Activated naive CD8-positive, alpha-beta T cell treated with anti-CD3 and anti-CD28 coated beads for 36 hours (primary cell): Measurements from ENCODE around the gene CCK. TPM values are rescaled to one million over a fixed set of nuclear protein-coding genes. Genes with fewer than 3 reads are reported as not detected.

Source experiments
- DNase-seq: peaks from one replicate; pipeline ENCODE4 v3.0.0; 2021
- H3K27ac Mint-ChIP-seq: one replicate; pipeline ENCODE4 v1.8.0; 2022; ENCODE audit warnings: mild to moderate bottlenecking, moderate library complexity, mixed read lengths
- H3K27me3 Mint-ChIP-seq: one replicate; pipeline ENCODE4 v1.8.0; 2022; ENCODE audit warnings: mild to moderate bottlenecking, mixed read lengths
- H3K36me3 Mint-ChIP-seq: one replicate; pipeline ENCODE4 v1.8.0; 2021; ENCODE audit warnings: mild to moderate bottlenecking, mixed read lengths
- H3K4me1 Mint-ChIP-seq: one replicate; pipeline ENCODE4 v1.8.0; 2021; ENCODE audit warnings: mixed read lengths
- H3K4me3 Mint-ChIP-seq: one replicate; pipeline ENCODE4 v1.8.0; 2022; ENCODE audit warnings: mild to moderate bottlenecking, moderate library complexity, mixed read lengths
- H3K9me3 Mint-ChIP-seq: one replicate; pipeline ENCODE4 v1.8.0; 2022; ENCODE audit warnings: mixed read lengths
- total RNA-seq, 2 experiments: library from RNA; stranded (reverse); gene quantifications; one replicate each; pipeline ENCODE4 v1.2.3, GENCODE V29; 2021

CCK gene
- total RNA-seq, 2 experiments from 2014 or later, result not detected

GRCh38 chr3:42256135-42256819, 9.7 kb downstream of the CCK start:
- Mint-ChIP-seq H3K4me1 (peaks cover 18% of the 10 kb centered on the region), H3K27me3 (peaks cover 23% of the 10 kb centered on the region)

DNA sequence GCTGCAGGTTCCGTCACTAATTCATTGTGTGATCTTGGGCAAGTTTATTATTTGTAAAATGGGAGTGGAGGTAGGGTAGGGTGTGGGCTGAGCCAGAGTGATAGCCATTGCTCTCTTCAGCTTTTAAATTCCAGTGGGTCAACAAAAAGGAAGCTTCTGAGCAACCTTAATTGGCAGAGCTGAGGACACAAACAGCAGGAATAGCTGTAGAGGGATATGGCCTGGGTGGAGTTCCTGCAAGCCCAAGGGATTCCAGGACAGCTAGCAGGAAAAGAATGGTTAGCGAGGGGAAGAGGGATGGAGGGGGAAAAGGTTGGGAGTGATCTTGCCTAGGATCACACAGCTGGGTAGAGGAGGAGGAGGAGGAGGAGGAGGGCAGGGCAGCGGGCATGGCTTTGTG, 11.4 kb downstream of the CCK start:
- no peaks in the 10 kb centered on the region for H3K9me3 Mint-ChIP-seq
- no peak overlapping the region for H3K27ac Mint-ChIP-seq
- peaks cover 17% of the 10 kb centered on the region for H3K27me3 Mint-ChIP-seq
- H3K4me3 Mint-ChIP-seq, result no peak overlapping the region
- H3K4me1 Mint-ChIP-seq, result peaks cover 18% of the 10 kb centered on the region
- DNase-seq, result no peak
- no peaks in the 10 kb centered on the region for H3K36me3 Mint-ChIP-seq

More at GRCh38 chr3:42256135-42256819, 9.7 kb downstream of the CCK start:
- H3K4me3 Mint-ChIP-seq, result no peak overlapping the region
- H3K27ac Mint-ChIP-seq, result no peak overlapping the region
- H3K9me3 Mint-ChIP-seq, result no peaks in the 10 kb centered on the region
- no peak for DNase-seq
- no peaks in the 10 kb centered on the region for H3K36me3 Mint-ChIP-seq

GRCh38 chr3:42250761-42251160, 15.2 kb downstream of the CCK start:
- H3K9me3 Mint-ChIP-seq, result no peaks in the 10 kb centered on the region
- peaks cover 16% of the 10 kb centered on the region for H3K4me1 Mint-ChIP-seq
- no peak overlapping the region for H3K27ac Mint-ChIP-seq
- DNase-seq, result no peak
- peaks cover 3% of the 10 kb centered on the region for H3K27me3 Mint-ChIP-seq
- no peaks in the 10 kb centered on the region for H3K36me3 Mint-ChIP-seq
- no peak overlapping the region for H3K4me3 Mint-ChIP-seq

- H3K27me3 Mint-ChIP-seq, result no peaks in the 10 kb centered on the region
- no peak overlapping the region for H3K4me3 Mint-ChIP-seq
- no peak overlapping the region for H3K27ac Mint-ChIP-seq
Observed at GRCh38 chr3:42247576-42248027, 18.4 kb downstream of the CCK start.

DNA sequence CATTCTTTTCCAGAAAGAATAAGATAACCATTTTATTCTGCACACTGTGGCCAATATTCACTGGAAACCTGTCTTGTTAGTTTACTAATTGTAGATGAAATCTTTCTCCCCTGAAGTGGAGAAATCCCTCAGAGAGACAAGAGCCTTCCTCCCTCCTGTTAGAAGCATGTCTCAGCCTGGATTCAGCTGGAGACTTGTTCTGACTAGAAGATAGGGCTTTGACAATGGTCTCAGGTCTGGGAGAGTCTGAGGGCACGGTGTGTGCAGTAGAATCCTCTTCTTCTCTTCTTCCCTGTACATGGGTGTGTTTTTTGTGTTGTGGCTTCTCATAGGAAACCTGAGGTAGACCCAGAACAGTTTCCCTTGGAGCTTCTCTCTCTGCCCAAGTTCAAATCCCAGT, 19.9 kb downstream of the CCK start:
- no peaks in the 10 kb centered on the region for H3K36me3 Mint-ChIP-seq
- no peak for DNase-seq
- H3K27ac Mint-ChIP-seq, result no peak overlapping the region
- peaks cover 7% of the 10 kb centered on the region for H3K4me1 Mint-ChIP-seq
- no peak overlapping the region for H3K4me3 Mint-ChIP-seq
- no peaks in the 10 kb centered on the region for H3K27me3 Mint-ChIP-seq
- H3K9me3 Mint-ChIP-seq, result no peaks in the 10 kb centered on the region

More at GRCh38 chr3:42247576-42248027, 18.4 kb downstream of the CCK start:
- peaks cover 7% of the 10 kb centered on the region for H3K4me1 Mint-ChIP-seq
- H3K9me3 Mint-ChIP-seq, result no peaks in the 10 kb centered on the region
- no peaks in the 10 kb centered on the region for H3K36me3 Mint-ChIP-seq
- DNase-seq, result peak; percentile 57

- Mint-ChIP-seq H3K36me3 (peaks cover 3% of the 10 kb centered on the region), H3K4me3 (no peak overlapping the region), H3K27me3 (peaks cover 25% of the 10 kb centered on the region), H3K27ac (no peak overlapping the region), H3K4me1 (no peaks in the 10 kb centered on the region), H3K9me3 (peaks cover 13% of the 10 kb centered on the region)
- DNase-seq, result no peak
Observed at GRCh38 chr3:42236611-42237010, 29.4 kb downstream of the CCK start.

DNA sequence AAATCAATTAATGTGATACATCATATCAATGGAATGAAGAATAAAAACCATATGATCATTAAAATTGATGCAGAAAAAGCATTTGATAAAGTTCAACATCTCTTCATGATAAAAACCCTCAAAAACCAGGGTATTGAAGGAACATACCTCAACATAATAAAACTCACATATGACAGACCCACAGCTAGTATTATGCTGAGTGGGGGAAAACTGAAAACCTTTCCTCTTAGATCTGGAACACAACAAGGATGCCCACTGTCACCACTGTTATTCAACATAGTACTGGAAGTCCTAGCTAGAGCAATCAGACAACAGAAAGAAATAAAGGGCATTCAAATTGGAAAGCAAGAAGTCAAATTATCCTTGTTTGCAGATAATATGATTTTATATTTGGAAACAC, 30.5 kb downstream of the CCK start:
- Mint-ChIP-seq H3K27ac (no peak overlapping the region), H3K9me3 (peaks cover 13% of the 10 kb centered on the region), H3K36me3 (peaks cover 3% of the 10 kb centered on the region), H3K27me3 (peaks cover 25% of the 10 kb centered on the region), H3K4me3 (no peak overlapping the region), H3K4me1 (no peaks in the 10 kb centered on the region)
- DNase-seq, result no peak

DNA sequence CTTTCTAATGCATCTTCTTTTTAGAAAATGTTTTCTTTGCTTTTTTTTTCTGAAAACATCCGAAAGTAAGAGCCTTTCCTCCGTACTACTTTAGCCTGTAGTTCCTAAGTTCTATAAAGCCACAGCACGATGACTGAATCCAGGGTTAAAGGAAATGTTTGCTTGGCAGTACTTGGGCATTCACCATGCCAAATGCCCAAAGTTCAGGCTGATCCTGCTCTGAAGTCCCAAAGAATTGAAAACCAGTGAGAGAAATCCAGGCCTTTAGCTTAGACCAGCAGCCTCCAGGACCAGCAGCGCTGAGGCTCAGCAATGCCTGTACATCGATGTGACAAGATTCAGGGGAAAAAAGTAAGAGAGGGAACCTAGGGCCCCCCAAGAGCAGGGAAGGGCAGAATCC, 35.1 kb downstream of the CCK start:
- Mint-ChIP-seq H3K4me1 (peaks cover 2% of the 10 kb centered on the region), H3K27ac (no peak overlapping the region), H3K4me3 (no peak overlapping the region), H3K36me3 (peaks cover 3% of the 10 kb centered on the region), H3K9me3 (no peaks in the 10 kb centered on the region), H3K27me3 (peaks cover 19% of the 10 kb centered on the region)
- DNase-seq, result no peak

- no peaks in the 10 kb centered on the region for H3K9me3 Mint-ChIP-seq
Observed at GRCh38 chr3:42229942-42230688, 35.9 kb downstream of the CCK start.

GRCh38 chr3:42229266-42229941, 36.6 kb downstream of the CCK start:
- DNase-seq, result no peak
- Mint-ChIP-seq H3K4me1 (peaks cover 2% of the 10 kb centered on the region), H3K9me3 (no peaks in the 10 kb centered on the region), H3K27me3 (peaks cover 4% of the 10 kb centered on the region), H3K36me3 (peaks cover 3% of the 10 kb centered on the region), H3K27ac (no peak overlapping the region), H3K4me3 (no peak overlapping the region)

More at GRCh38 chr3:42229942-42230688, 35.9 kb downstream of the CCK start:
- Mint-ChIP-seq H3K27ac (no peak overlapping the region), H3K36me3 (peaks cover 3% of the 10 kb centered on the region), H3K4me3 (no peak overlapping the region), H3K27me3 (peaks cover 11% of the 10 kb centered on the region), H3K4me1 (peaks cover 2% of the 10 kb centered on the region)
- no peak for DNase-seq

- Mint-ChIP-seq H3K4me1 (peaks cover 2% of the 10 kb centered on the region), H3K9me3 (no peaks in the 10 kb centered on the region), H3K4me3 (no peak overlapping the region), H3K27ac (no peak overlapping the region), H3K36me3 (peaks cover 3% of the 10 kb centered on the region), H3K27me3 (no peaks in the 10 kb centered on the region)
- DNase-seq, result no peak
Observed at GRCh38 chr3:42228796-42229195, 37.2 kb downstream of the CCK start.

DNA sequence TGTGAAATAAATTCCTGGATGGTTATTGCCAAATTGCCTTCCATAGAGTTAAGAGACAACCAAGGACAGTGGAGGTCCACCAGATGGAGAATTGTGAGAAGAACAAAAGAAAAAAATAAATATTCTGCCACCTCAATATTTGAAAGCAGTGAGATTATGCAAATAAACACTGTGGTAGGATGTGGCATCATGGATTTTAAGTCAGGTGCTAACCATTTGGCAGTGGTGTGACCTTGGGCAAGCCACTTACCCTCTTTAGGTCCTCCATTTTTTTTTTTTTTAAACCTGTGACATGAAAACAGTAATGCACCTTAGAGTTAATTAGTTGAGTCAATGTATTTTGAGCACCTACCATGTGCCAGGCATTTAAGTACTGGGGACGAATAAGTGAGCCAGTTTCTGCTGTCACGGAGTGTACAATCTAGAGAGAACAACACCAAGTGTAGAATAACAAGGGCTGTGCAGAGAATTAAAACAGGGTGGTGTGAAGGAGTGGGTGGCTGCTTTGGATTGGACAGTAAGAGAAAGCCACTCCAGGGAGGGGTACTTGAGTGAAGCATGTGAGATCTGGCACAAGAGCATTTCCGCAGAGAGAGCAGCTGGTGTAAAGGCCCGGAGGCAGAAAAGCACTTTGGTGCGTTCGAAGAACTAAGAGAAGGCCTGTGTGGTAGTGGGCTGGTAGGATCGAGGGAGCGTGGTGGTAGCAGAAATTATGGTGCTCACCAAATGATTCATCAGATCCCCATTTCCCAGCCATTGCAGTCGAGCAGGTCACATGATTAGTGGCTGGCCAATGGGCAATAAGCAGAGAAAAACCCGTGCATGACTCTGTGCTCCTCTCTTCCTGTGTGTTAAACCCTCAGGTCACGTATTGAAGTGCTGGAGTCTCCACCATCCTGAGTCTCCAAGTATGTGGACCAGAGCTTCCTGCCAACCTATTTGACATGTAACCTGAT, 39.2 kb downstream of the CCK start:
- Mint-ChIP-seq H3K27me3 (no peaks in the 10 kb centered on the region), H3K9me3 (no peaks in the 10 kb centered on the region), H3K4me3 (no peak overlapping the region), H3K36me3 (peaks cover 3% of the 10 kb centered on the region), H3K27ac (no peak overlapping the region), H3K4me1 (peaks cover 2% of the 10 kb centered on the region)
- no peak for DNase-seq

GRCh38 chr3:42225486-42226363, 40.3 kb downstream of the CCK start:
- Mint-ChIP-seq H3K4me1 (peaks cover 5% of the 10 kb centered on the region), H3K9me3 (no peaks in the 10 kb centered on the region), H3K4me3 (no peak overlapping the region), H3K36me3 (peaks cover 3% of the 10 kb centered on the region), H3K27me3 (no peaks in the 10 kb centered on the region), H3K27ac (no peak overlapping the region)
- DNase-seq, result no peak
